Astrocyte (in vitro differentiated cells and primary cell): ENCODE measurements around the gene TOMM6.

ENCODE experiments used
- EZH2 ChIP-seq: IDR thresholded peaks from 2 replicates; pipeline ENCODE4 v1.6.1; 2012; ENCODE audit warnings: mild to moderate bottlenecking, low read length, inconsistent platforms; ENCODE audit not compliant: insufficient read depth
- TF ChIP-seq, protein P1 (sequence below): IDR thresholded peaks from 2 replicates; pipeline ENCODE4 v1.5.1; 2011; ENCODE audit warnings: low read depth, mild to moderate bottlenecking, inconsistent platforms, low read length, moderate library complexity; ENCODE audit not compliant: insufficient read depth

DNA sequence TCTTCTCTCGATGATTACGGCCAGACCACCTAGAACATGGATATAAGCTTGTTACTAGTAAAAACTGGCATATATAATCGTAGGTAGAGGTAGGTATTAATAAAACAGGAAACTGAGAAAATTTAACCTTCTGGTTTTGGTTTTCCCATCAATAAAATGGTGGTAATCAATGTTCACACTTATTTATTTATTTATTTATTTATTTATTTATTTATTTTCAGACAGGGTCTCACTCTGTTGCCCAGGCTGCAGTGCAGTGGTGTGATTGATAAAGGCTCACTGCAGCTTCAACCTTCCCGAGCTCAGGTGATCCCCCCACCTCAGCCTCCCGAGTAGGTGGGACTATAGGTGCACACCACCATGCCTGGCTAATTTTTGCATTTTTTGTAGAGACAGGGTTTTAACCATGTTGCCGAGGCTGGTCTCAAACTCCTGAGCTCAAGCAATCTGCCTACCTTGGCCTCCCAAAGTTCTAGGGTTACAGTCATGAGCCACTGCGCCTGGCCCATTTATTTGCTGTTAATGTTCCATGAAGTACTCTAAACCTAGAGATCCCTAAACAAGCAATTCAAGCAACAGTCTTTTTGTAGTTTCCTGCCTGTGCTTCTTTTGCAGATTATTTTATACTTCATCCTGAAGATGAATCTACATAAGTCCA is 11.5 kb downstream of the TOMM6 start:
- TF ChIP-seq, protein P1, sequence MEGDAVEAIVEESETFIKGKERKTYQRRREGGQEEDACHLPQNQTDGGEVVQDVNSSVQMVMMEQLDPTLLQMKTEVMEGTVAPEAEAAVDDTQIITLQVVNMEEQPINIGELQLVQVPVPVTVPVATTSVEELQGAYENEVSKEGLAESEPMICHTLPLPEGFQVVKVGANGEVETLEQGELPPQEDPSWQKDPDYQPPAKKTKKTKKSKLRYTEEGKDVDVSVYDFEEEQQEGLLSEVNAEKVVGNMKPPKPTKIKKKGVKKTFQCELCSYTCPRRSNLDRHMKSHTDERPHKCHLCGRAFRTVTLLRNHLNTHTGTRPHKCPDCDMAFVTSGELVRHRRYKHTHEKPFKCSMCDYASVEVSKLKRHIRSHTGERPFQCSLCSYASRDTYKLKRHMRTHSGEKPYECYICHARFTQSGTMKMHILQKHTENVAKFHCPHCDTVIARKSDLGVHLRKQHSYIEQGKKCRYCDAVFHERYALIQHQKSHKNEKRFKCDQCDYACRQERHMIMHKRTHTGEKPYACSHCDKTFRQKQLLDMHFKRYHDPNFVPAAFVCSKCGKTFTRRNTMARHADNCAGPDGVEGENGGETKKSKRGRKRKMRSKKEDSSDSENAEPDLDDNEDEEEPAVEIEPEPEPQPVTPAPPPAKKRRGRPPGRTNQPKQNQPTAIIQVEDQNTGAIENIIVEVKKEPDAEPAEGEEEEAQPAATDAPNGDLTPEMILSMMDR: no peak
- no peak for TF ChIP-seq EZH2
